GM12875 (cell line): ENCODE results near the gene PIPOX.

Experiments
- H3K4me3 ChIP-seq: one replicate; pipeline ENCODE4 v1.5.1; 2011; ENCODE audit warnings: low read depth, low read length, control low read depth
- CTCF ChIP-seq: IDR thresholded peaks from 2 replicates; pipeline ENCODE4 v1.5.1; 2011; ENCODE audit warnings: low read depth, mild to moderate bottlenecking, control low read depth, inconsistent platforms, low read length, moderate library complexity, borderline replicate concordance; ENCODE audit not compliant: insufficient read depth

PIPOX gene

GRCh38 chr17:29019475-29020181, 23.3 kb upstream of the PIPOX start:
- H3K4me3 ChIP-seq = no peak overlapping the region
- TF ChIP-seq CTCF = no peak

GRCh38 chr17:29020576-29020975, 22.4 kb upstream of the PIPOX start:
- no peak overlapping the region for H3K4me3 ChIP-seq
- no peak for TF ChIP-seq CTCF

- TF ChIP-seq CTCF = no peak
- H3K4me3 ChIP-seq = no peak overlapping the region
Measured at GRCh38 chr17:29021226-29021625, 21.7 kb upstream of the PIPOX start.

- no peak overlapping the region for H3K4me3 ChIP-seq
- no peak for TF ChIP-seq CTCF
Measured at GRCh38 chr17:29022074-29022473, 20.9 kb upstream of the PIPOX start.

GRCh38 chr17:29024316-29024952, 18.5 kb upstream of the PIPOX start:
- H3K4me3 ChIP-seq = no peak overlapping the region
- TF ChIP-seq CTCF = no peak

GRCh38 chr17:29031488-29031887, 11.5 kb upstream of the PIPOX start:
- no peak overlapping the region for H3K4me3 ChIP-seq
- TF ChIP-seq CTCF = no peak
